HAP-1 (cell line): Measurements from ENCODE around the gene HNMT.
"Not testable (repeated sequence)": the region's sequence is repeated elsewhere in the genome, so short reads cannot be mapped to it uniquely, and the experiment has no call there.

Experiments
- DNase-seq, 2 experiments: peaks; one replicate each; pipeline ENCODE4 v3.0.0-alpha.2; 2016 to 2020; ENCODE audit warnings: low spot score in 2 of 2
- H3K27me3 ChIP-seq: fragments of 250-450 bp; sonication (Bioruptor Pico); 2 replicates; pipeline ENCODE4 v1.5.1; 2020; ENCODE audit warnings: low read depth, mild to moderate bottlenecking, moderate library complexity
- H3K36me3 ChIP-seq: fragments of 250-450 bp; sonication (Bioruptor Pico); replicated peaks from 2 replicates; pipeline ENCODE4 v1.5.1; 2020; ENCODE audit warnings: mild to moderate bottlenecking
- H3K4me1 ChIP-seq: fragments of 250-450 bp; sonication (Bioruptor Pico); 2 replicates; pipeline ENCODE4 v1.5.1; 2020; ENCODE audit warnings: mild to moderate bottlenecking
- H3K4me3 ChIP-seq: fragments of 250-450 bp; sonication (Bioruptor Pico); 2 replicates; pipeline ENCODE4 v1.5.1; 2020; ENCODE audit warnings: mild to moderate bottlenecking, moderate library complexity
- H3K9me3 ChIP-seq: fragments of 250-450 bp; sonication (Bioruptor Pico); 2 replicates; pipeline ENCODE4 v1.5.1; 2020; ENCODE audit warnings: mild to moderate bottlenecking, moderate library complexity
- in situ Hi-C: fragments of 300-500 bp; cut with MboI; formaldehyde crosslinking; loops from 3 replicates; pipeline ENCODE4 v1.14.3; 2020; ENCODE audit warnings: low sequenced_read_pairs, inconsistent platforms, mixed read lengths

Gene HNMT

GRCh38 chr2:137995368-137995767, 31.1 kb downstream of the HNMT start:
- H3K4me3 ChIP-seq, DNase-seq, H3K4me1 ChIP-seq, H3K27me3 ChIP-seq, H3K36me3 ChIP-seq, H3K9me3 ChIP-seq, in situ Hi-C loops: not testable (repeated sequence)

DNA sequence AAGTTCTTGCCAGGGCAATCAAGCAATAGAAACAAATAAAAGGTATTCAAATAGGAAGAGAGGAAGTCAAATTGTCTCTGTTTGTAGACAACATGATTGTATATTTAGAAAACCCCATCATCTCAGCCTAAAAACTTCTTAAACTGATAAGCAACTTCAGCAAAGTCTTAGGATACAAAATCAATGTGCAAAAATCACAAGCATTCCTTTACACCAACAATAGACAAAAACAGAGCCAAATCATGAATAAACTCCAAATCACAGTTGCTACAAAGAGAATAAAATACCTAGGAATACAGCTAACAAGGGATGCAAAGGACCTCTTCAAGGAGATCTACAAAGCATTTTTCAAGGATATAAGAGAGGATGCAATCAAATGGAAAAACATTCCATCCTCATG, 31.9 kb downstream of the HNMT start:
- H3K4me3 ChIP-seq, H3K9me3 ChIP-seq, H3K36me3 ChIP-seq, H3K4me1 ChIP-seq, H3K27me3 ChIP-seq, DNase-seq, in situ Hi-C loops: not testable (repeated sequence)

- Histone ChIP-seq H3K9me3 (peaks cover 9% of the 10 kb centered on the region; the same call in 1 of the 2 replicates), H3K27me3 (no peaks in the 10 kb centered on the region), H3K4me1 (no peaks in the 10 kb centered on the region), H3K36me3 (no peaks in the 10 kb centered on the region), H3K4me3 (no peak overlapping the region)
- DNase-seq, result no peak
- in situ Hi-C loops, result no loop called here
These were observed 33.5 kb downstream of the HNMT start for GRCh38 chr2:137997733-137998132.

- in situ Hi-C loops, result no loop called here
- H3K4me3 ChIP-seq, result no peak overlapping the region
- no peak for DNase-seq
- H3K9me3 ChIP-seq, result peaks cover 1% of the 10 kb centered on the region; the same call in 1 of the 2 replicates
- H3K4me1 ChIP-seq, result no peaks in the 10 kb centered on the region
- no peaks in the 10 kb centered on the region for H3K36me3 ChIP-seq
- no peaks in the 10 kb centered on the region for H3K27me3 ChIP-seq
These were observed 34.2 kb downstream of the HNMT start for GRCh38 chr2:137998503-137998902.

- in situ Hi-C loops, result no loop called here
- no peak for DNase-seq
These were observed 35.0 kb downstream of the HNMT start for GRCh38 chr2:137999273-137999672.

DNA sequence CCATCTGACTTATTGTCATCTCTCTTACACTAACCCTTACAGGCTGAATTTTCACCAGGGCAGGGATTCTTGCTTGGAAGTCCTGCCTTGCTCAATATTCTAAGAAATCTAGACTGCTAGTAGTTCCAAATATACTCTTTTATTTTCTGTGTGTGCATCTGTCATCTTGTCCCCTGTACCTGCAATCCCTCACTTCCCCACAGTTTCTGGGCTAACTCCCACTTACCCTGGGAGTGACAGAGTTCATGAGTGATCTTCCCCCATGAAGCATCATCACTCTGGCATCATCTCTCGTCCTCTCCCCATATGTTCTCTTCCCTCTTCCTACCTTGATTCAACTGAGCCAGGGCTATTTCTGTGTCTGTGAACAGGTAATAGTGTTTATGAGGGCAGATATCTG, 35.7 kb downstream of the HNMT start:
- no peaks in the 10 kb centered on the region for H3K4me1 ChIP-seq
- H3K27me3 ChIP-seq, result no peaks in the 10 kb centered on the region
- no peak for DNase-seq
- no peaks in the 10 kb centered on the region for H3K9me3 ChIP-seq
- in situ Hi-C loops, result no loop called here
- H3K36me3 ChIP-seq, result no peaks in the 10 kb centered on the region
- H3K4me3 ChIP-seq, result no peak overlapping the region

More at GRCh38 chr2:137999273-137999672, 35.0 kb downstream of the HNMT start:
- Histone ChIP-seq H3K27me3 (no peaks in the 10 kb centered on the region), H3K4me1 (no peaks in the 10 kb centered on the region), H3K9me3 (no peaks in the 10 kb centered on the region; the same call in 1 of the 2 replicates), H3K36me3 (no peaks in the 10 kb centered on the region), H3K4me3 (no peak overlapping the region)

DNA sequence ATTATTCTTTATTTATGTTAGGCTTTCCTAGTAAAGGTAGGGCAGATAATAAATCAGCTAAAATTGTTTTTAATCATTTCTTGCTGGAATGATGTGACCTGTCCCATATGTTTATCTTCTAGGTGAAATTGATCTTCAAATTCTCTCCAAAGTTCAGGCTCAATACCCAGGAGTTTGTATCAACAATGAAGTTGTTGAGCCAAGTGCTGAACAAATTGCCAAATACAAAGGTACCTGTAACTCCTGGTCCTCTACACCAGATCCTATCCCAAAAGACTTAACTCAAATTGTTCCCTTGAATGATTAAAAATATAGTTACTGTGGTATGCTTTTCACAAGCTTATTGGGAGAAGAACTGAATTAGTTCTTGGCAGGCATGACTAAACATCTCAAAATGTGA, 36.5 kb downstream of the HNMT start:
- no peak for DNase-seq
- H3K36me3 ChIP-seq, result no peaks in the 10 kb centered on the region
- in situ Hi-C loops, result no loop called here

GRCh38 chr2:138003411-138003810, 39.1 kb downstream of the HNMT start:
- in situ Hi-C loops, result no loop called here
- no peak for DNase-seq
- H3K36me3 ChIP-seq, result no peaks in the 10 kb centered on the region
- H3K4me3 ChIP-seq, result no peak overlapping the region
- no peaks in the 10 kb centered on the region for H3K9me3 ChIP-seq
- H3K4me1 ChIP-seq, result no peaks in the 10 kb centered on the region
- no peaks in the 10 kb centered on the region for H3K27me3 ChIP-seq

More for the DNA sequence above, 36.5 kb downstream of the HNMT start:
- no peak overlapping the region for H3K4me3 ChIP-seq
- no peaks in the 10 kb centered on the region for H3K27me3 ChIP-seq
- no peaks in the 10 kb centered on the region for H3K4me1 ChIP-seq
- H3K9me3 ChIP-seq, result no peaks in the 10 kb centered on the region

- Histone ChIP-seq H3K27me3 (no peaks in the 10 kb centered on the region), H3K4me3 (no peak overlapping the region), H3K36me3 (no peaks in the 10 kb centered on the region), H3K9me3 (no peaks in the 10 kb centered on the region), H3K4me1 (peaks cover 8% of the 10 kb centered on the region)
- in situ Hi-C loops, result no loop called here
- no peak for DNase-seq
These were observed 43.2 kb downstream of the HNMT start for GRCh38 chr2:138007431-138007830.

DNA sequence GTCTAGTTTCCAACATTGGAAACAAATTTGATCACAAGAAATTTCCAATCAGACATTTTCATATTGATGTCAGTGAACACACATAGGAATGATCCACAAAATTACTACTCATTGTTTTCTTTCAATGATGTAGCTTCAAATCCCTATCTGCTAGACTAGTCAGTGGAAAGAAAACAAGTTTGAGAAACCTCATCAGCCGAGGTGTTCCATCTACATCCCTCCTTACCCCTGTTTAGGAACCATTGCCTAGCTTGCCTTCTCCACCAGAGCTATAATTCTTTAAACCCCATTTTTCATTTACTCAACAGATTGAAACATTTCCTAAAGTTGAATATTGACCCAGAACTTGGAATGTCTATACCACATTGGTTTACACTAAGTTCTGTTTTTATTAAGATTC, 45.3 kb downstream of the HNMT start:
- no peaks in the 10 kb centered on the region for H3K36me3 ChIP-seq
- H3K27me3 ChIP-seq, result no peaks in the 10 kb centered on the region
- in situ Hi-C loops, result no loop called here
- DNase-seq, result no peak
- H3K9me3 ChIP-seq, result no peaks in the 10 kb centered on the region
- peaks cover 8% of the 10 kb centered on the region for H3K4me1 ChIP-seq
- H3K4me3 ChIP-seq, result no peak overlapping the region

DNA sequence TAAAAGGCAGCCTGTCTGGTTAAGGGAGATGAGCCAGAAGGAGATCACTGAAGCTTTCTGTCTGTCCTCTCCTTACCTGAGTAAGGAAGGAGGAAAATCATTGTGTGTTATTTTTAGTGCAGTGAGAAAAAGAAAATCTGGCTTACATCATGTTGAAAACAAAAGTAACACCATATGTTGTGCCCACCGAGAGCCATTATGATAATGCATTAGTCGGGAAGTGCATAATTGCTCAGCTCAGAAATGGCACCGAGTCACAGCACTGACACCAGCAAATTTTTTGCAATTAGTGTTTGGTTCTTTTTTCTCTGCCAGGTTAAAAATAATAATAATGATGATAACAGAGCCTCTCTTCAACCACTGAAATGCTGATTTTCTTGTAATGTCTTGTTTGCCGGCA, 46.6 kb downstream of the HNMT start:
- H3K27me3 ChIP-seq, result no peaks in the 10 kb centered on the region
- H3K4me3 ChIP-seq, result no peak overlapping the region
- peaks cover 8% of the 10 kb centered on the region for H3K4me1 ChIP-seq
- in situ Hi-C loops, result no loop called here
- no peaks in the 10 kb centered on the region for H3K9me3 ChIP-seq
- H3K36me3 ChIP-seq, result no peaks in the 10 kb centered on the region
- no peak for DNase-seq

GRCh38 chr2:138012082-138012481, 47.8 kb downstream of the HNMT start:
- Histone ChIP-seq H3K9me3 (no peaks in the 10 kb centered on the region), H3K4me3 (no peak overlapping the region), H3K36me3 (no peaks in the 10 kb centered on the region), H3K4me1 (peaks cover 8% of the 10 kb centered on the region), H3K27me3 (no peaks in the 10 kb centered on the region)
- in situ Hi-C loops, result no loop called here
- DNase-seq, result no peak

GRCh38 chr2:138012968-138013367, 48.7 kb downstream of the HNMT start:
- no peak overlapping the region for H3K4me3 ChIP-seq
- in situ Hi-C loops, result no loop called here
- H3K4me1 ChIP-seq, result peaks cover 8% of the 10 kb centered on the region

DNA sequence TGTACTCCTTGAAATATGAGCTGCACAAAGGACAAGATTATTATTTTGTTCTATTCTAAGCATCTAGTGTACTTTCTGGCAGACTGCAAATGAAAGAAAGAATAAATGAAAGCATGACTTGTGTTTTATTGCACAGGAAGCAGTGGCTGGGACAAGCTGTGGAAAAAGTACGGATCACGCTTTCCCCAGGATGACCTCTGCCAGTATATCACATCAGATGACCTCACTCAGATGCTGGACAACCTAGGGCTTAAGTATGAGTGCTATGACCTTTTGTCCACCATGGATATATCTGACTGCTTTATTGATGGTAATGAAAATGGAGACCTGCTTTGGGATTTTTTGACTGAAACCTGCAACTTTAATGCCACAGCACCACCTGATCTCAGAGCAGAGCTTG, 49.4 kb downstream of the HNMT start:
- in situ Hi-C loops, result no loop called here
- H3K4me3 ChIP-seq, result no peak overlapping the region
- no peak for DNase-seq

More at GRCh38 chr2:138012968-138013367, 48.7 kb downstream of the HNMT start:
- H3K27me3 ChIP-seq, result no peaks in the 10 kb centered on the region
- no peak for DNase-seq
- H3K9me3 ChIP-seq, result no peaks in the 10 kb centered on the region
- H3K36me3 ChIP-seq, result no peaks in the 10 kb centered on the region

GRCh38 chr2:138015494-138015893, 51.2 kb downstream of the HNMT start:
- Histone ChIP-seq H3K9me3 (no peaks in the 10 kb centered on the region), H3K4me1 (peaks cover 8% of the 10 kb centered on the region), H3K27me3 (no peaks in the 10 kb centered on the region), H3K36me3 (no peaks in the 10 kb centered on the region), H3K4me3 (no peak overlapping the region)
- DNase-seq, result no peak
- in situ Hi-C loops, result no loop called here

More for the DNA sequence above, 49.4 kb downstream of the HNMT start:
- Histone ChIP-seq H3K36me3 (no peaks in the 10 kb centered on the region), H3K9me3 (no peaks in the 10 kb centered on the region), H3K27me3 (no peaks in the 10 kb centered on the region), H3K4me1 (peaks cover 8% of the 10 kb centered on the region)
